ENCODE measurements around the gene PRKACA.

Gene PRKACA

DNA sequence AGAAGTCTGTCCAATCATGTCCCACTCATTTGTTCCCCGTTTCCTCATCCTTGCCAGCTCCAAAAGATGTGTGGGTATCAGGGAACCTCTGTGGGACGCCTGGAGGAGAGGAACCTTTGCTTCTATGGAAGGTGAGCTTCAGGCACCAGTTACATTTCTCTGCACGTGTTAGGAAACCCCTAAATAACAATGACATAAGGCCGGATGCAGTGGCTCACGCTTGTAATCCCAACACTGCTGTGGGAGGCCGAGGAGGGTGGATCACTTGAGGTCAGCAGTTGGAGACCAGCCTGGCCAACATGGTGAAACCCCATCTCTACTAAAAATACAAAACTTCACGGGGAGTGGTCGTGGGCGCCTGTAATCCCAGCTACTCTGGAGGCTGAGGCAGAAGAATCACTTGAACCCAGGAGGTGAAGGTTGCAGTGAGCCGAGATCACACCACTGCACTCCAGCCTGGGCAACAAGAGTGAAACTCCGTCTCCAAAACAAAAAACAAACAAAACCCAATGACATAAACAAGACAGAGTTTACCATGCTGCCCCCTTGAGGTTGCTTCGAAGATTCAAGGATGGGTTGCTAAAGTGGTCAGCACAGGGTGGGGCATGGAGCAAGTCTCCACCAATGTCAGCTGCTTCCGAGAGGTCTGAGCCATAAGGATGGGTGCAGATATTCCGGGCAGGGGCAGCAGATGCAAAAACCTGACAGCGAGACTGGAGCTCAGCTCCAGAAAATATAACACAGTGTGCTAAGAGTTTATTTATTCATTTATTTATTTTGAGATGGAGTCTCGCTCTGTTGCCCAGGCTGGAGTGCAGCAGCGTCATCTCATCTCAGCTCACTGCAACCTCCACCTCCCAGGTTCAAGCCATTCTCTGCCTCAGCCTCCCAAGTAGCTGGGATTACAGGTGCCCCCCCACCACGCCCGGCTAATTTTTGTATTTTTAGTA lies 74.6 kb downstream of the PRKACA start:
- peak in 3 of 6 experiments; percentile 14 to 32 (median 23) for DNase-seq
